ENCODE measurements around the gene AEN.

The AEN gene

DNA sequence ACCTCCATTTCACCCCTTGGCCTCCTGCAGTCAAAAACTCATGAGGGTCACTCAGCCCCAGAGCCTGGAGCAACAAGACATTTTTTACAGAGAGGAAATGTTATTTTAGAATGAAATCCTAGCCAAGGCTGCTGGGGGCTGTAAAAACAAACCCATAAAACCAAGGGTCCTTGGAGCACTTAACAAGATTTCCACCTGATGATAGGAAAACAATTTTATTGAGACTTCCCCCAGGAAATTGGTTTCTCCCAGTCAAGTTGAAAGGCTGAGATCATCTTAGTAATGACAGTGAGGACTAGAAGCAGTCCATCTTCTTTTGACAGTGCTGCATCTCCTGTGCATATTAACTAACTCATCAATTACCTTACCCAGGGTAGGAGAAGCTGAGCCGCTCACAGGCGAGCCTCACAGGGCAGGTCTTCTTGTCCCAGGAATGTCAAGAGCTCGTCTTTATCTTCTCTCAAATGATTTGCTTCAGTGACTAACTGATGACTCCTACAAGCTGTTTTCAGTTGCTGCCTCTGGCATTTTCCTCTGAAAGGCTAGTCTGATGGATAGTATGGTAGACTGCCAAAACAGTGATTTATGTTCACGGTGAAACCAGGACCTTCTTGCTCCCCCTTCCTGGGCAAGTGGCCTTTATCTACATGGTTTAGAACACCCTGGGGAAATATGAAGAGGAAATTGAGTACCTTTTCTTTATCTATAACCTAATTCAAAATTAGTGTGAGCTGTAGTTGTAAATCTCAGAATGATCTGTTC is 34.6 kb upstream of the AEN start:
- TF ChIP-seq, protein P1, sequence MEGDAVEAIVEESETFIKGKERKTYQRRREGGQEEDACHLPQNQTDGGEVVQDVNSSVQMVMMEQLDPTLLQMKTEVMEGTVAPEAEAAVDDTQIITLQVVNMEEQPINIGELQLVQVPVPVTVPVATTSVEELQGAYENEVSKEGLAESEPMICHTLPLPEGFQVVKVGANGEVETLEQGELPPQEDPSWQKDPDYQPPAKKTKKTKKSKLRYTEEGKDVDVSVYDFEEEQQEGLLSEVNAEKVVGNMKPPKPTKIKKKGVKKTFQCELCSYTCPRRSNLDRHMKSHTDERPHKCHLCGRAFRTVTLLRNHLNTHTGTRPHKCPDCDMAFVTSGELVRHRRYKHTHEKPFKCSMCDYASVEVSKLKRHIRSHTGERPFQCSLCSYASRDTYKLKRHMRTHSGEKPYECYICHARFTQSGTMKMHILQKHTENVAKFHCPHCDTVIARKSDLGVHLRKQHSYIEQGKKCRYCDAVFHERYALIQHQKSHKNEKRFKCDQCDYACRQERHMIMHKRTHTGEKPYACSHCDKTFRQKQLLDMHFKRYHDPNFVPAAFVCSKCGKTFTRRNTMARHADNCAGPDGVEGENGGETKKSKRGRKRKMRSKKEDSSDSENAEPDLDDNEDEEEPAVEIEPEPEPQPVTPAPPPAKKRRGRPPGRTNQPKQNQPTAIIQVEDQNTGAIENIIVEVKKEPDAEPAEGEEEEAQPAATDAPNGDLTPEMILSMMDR (IDR thresholded peaks at IDR 0.05; ENCODE audit: low read depth, low read length, missing control alignments) = no peak
- H3K4me3 ChIP-seq (ENCODE audit: low read depth, low read length) = no peak overlapping the region
- DNase-seq (ENCODE audit: low read depth) = no peak
- in situ Hi-C loops (cut with HindIII; ENCODE audit: low sequenced_read_pairs) = no loop called here

DNA sequence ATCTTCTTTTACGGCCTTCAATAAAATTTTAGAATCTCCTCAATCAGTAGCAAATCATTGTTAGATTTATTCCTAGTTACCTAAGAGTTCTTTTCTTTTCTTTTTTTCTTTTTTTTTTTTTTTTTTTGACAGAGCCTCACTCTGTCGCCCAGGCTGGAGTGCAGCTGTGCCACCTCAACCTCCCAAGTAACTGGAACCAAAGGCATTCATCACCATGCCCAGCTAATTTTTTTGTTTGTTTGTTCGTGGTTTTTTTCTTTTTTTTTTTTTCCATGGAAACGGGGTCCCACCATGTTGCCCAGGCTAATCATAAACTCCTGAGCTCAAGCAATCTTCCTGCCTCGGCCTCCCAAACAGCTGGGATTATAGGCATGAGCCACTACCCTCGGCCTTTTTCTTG is 30.4 kb upstream of the AEN start:
- DNase-seq (ENCODE audit: low read depth) = no peak
- in situ Hi-C loops (cut with HindIII; ENCODE audit: low sequenced_read_pairs) = no loop called here
- no peak overlapping the region for H3K4me3 ChIP-seq (ENCODE audit: low read depth, low read length)
- TF ChIP-seq, protein P1 (IDR thresholded peaks at IDR 0.05; ENCODE audit: low read depth, low read length, missing control alignments) = no peak

GRCh38 chr15:88591384-88591783 is 29.8 kb upstream of the AEN start:
- DNase-seq (ENCODE audit: low read depth) = no peak
- TF ChIP-seq, protein P1 (IDR thresholded peaks at IDR 0.05; ENCODE audit: low read depth, low read length, missing control alignments) = no peak
- no peak overlapping the region for H3K4me3 ChIP-seq (ENCODE audit: low read depth, low read length)
- in situ Hi-C loops (cut with HindIII; ENCODE audit: low sequenced_read_pairs) = no loop called here

DNA sequence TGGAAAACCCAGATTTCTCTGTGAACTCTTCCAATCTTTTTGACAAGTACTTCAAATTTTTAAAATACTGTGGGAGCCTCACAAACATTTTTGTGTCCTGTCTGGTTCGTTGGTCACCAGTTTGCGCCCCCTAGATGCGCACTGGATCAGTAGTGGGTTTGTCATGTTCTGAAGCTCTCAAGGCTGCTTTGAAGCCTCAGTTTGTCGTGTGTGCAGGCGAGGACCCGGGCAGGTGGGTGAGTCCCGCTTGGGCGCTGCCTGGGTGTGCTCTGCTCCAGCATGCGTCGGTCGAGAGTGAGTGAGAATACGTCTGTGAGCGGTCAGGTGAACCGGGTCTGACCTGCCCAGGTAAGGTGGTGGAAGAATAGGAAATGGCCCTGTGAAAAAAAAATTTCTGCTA is 17.3 kb upstream of the AEN start:
- no peak for DNase-seq (ENCODE audit: low read depth)
- in situ Hi-C loops (cut with HindIII; ENCODE audit: low sequenced_read_pairs) = no loop called here
- no peak overlapping the region for H3K4me3 ChIP-seq (ENCODE audit: low read depth, low read length)
- TF ChIP-seq, protein P1 (IDR thresholded peaks at IDR 0.05; ENCODE audit: low read depth, low read length, missing control alignments) = no peak

DNA sequence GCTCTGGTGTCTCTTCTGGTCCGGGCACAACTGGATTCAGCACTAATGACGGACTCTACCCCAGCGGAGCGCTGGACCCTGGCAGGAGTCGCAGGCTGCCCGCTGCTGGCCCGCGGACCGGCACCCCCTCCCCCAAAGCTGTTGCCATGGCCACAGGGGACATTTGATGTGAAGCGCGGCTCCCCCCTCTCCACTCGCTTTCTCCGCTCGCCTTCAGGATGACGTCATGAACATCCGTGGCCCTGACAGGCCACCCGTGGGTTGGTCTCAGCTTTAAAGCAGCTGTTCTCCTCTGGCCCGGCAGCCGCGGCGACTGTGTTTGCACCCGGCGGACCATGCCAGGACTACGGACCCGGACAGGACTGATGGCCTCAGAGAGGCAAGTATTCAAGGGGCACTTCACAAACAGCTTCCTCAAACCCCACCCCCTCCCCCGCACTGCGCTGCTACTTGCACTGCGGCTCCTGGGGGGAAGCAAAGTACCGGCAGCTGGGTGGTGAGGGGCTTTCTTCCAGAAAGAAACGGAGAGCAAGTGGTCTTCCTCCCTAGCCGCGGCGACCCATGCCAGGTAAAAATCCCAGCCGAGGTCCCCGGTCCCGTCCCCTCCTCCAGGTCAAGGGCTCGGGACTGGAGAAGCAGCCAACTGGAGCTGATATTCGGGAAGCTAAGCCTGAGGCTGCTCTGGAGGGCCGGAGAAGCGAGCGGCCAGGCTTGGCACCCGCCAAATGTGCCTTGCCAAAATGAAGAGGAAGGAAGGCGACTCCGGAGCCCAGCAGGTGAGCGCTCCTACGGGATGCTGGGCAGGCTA is 16.6 kb upstream of the AEN start:
- H3K4me3 ChIP-seq (ENCODE audit: low read depth, low read length) = no peak overlapping the region
- DNase-seq (ENCODE audit: low read depth) = no peak
- TF ChIP-seq, protein P1 (IDR thresholded peaks at IDR 0.05; ENCODE audit: low read depth, low read length, missing control alignments) = no peak
- in situ Hi-C loops (cut with HindIII; ENCODE audit: low sequenced_read_pairs) = no loop called here

GRCh38 chr15:88605189-88606069 is 15.7 kb upstream of the AEN start:
- H3K4me3 ChIP-seq (ENCODE audit: low read depth, low read length) = no peak overlapping the region
- no peak for DNase-seq (ENCODE audit: low read depth)
- in situ Hi-C loops (cut with HindIII; ENCODE audit: low sequenced_read_pairs) = no loop called here
- TF ChIP-seq, protein P1 (IDR thresholded peaks at IDR 0.05; ENCODE audit: low read depth, low read length, missing control alignments) = no peak
